GM18511 (cell line): Measurements from ENCODE around the gene MELTF.

Experiments
- ATAC-seq: cut with Tn5 transposase; IDR thresholded peaks from one replicate; pipeline ENCODE4 v1.9.1; 2021; ENCODE audit warnings: mild to moderate bottlenecking, moderate library complexity; ENCODE audit not compliant: unreplicated experiment

Gene MELTF

DNA sequence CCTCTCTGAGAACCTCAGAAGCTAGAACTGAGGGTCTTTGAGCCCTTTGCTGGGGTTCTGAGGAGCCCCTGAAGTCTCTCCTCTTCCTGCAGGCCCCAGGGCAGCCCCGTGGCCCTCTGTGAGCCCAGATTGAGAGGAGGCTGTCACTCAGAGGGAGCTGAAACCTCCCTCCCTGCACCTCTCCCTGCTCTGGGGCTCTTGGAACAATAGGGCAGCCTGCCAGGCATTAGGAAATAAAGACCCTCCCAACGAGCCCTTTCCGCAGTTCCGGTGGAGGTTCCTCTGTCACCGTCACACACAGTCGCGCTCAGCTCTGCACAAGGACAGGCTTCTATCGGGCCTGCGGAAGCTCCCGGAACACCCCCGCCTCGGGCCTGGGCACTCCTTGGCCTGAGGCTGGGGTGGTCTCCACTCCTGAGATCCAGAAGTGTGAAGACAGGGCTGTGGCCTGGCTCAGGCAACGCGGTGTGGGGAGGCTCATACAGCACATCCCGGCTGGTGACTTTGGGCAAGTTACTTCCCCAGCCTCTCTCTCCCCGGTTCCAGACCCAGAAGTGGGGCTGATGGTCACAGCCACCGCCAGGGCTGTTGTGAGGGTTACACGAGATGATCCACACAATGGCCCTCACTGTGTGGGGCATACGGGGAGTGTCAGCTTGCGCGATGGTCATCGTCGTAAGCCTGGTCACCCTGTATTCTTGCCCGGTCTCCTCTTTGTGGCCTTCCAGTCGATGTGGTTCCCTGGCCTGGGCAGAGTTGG is 17.7 kb downstream of the MELTF start:
- ATAC-seq: no peak

DNA sequence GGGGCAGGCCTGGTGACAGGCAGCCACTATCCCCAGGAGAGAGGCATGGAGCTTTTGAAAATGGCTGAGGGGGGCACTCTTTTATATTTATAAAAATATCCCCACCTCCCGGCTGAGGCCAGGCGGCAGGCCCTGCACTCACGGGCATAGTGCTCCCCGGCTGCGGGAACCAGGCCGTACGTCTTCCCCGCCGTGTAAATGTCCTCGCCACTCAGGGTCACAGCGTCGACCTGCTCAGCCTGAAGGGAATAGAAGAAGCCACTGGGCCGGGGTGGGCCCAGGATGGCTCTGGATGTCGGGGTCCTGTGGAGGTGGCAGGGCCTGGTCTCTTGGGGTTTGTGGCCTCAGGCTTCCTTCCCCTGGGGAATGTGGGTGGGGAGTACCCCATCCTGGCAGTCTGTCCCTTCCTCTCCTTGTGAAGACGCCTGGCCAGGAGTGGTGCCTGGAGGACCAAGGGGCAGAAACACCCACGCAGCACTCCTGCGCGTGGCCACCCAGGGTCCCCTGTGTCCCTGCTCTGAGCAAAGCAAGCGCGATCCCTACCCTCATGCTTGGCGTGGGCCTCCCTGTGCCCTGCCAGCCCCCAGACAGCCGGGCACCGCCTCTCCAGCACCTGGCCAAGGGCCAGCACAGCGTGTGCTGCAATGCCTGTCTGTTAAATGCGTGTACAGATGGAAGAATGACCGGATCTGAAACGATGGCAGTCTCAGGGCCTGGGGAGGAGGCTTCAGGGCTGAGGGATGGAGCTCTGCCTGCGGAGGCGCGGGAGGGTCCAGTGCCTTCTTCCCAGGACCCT is 18.9 kb downstream of the MELTF start:
- no peak for ATAC-seq

DNA sequence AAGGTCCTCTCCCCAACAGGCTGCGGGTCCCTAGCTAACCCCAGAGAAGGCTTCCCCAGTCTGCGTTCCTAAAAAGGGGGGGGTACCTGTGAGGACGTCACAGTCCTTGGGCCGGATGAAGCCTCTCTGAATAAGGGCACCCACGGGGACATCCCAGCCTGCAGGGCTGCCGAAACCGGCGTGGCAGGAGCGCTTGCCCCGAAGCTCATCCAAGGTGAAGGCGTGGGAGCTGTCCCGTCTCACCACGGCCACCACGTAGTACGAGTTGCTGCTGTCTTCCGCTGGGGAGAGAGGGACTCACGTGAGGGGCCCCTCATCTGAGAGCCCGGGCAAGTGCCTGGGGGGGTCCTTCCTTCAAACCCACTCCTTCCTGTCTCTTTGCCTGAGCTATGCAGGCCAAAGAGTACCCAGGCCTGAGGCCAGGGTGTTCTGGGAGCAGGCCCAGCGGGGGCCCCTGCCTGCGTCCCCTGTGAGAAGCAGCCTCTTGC is 20.0 kb downstream of the MELTF start:
- ATAC-seq: no peak

DNA sequence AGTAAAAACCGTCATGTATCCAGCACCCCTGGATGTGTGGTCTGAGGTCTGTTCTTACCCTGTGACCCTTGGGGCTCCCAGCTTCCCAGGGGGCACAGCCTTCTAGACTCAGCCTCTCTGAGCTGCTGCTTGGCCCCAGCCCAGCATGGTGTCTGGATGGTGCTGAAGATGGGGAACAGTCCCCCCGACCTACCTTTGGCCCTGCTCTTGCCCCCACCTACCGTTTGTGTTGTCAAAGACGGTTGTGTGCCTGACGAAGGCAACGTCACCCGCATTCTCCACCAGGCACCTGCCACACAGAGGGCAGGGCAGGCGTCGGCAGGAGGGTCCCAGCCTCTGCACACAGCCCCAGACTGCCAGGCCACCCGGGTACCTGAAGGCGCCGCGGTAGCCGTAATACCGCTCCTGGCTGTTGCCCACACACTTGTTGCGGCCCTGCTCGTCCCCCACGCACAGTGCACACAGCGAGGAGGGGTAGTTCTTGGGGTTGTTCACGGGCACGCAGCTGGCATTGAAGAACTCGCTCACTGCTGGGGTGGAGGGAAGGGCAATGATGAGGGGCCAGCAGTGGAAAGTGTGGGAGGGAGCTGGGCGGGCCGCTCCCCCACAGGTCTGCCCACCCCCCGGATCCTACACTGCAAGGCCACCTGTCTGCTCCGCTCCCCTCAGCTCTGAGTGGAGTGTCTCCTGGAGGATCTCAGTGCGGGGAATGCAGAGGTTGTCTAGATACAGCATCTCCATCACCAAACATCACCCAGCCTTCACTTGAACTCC is 21.0 kb downstream of the MELTF start:
- ATAC-seq: no peak

DNA sequence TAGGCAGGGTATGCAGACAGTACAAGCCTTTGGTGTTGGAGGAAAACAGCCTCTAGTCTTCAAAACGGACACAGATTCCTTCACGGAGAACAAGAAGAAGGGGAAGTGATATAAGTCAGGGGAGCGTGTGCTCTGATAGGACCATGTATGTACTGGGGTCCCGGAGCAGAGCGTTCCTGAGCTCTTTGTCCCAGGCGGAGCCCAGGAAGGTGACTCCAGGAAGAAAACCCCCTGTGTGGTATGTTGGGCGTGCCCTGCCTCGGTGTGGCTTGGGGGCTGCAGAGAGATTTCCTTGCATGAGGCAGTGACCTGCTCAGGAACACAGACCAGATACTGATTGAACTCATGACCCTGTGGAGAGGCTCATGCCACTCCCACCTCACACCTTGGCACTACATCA is 21.7 kb downstream of the MELTF start:
- ATAC-seq: no peak

DNA sequence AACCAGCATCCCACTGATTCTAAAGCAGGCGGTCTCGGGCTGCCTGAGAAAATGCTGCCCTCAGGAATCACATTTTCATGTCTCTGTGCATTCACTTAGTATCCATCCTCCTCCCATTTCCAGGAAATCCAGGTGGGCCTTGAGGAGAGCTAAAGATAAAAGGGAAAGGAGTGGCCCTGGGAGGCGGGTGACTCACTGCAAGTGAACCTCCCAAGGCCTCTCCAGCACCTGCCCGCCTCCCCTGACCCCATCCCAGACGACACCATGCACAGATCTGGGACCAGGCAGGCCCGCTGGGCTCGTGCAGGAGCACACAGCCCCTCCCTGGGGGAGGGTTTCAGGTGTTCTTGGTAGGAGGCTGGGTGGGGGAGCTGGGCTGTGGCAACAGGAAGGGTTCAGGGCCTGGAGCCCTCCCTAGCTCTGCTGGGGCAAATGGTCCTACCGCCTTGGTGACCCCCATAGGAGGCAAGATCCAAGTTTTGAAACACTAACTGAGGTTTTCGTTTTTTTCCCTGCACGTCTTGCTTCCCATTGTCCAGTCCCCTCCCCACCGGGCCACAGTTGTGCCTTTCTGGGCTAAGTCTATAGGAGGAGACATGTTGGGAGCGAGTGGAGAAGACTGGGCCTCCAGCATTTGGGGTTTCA is 22.2 kb downstream of the MELTF start:
- no peak for ATAC-seq

DNA sequence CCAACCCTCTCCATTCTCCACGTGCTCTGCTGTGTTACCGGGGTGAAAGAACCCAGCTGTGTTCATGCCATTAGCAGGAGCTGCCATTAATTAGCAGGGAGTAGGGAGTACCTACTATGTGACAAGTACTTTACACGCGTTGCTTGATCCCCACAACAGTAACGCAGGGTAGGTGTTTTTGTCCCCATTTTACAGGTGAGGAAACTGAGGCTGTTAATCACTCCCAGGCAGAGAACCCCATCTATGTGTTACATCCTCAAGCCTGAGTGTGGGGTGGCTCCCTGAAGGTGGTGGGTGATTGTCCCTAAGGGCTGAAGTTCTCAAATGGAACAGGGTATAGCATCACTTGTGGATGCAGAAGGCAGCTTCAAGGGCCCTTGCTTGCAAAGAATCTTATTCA is 22.8 kb downstream of the MELTF start:
- ATAC-seq: no peak

DNA sequence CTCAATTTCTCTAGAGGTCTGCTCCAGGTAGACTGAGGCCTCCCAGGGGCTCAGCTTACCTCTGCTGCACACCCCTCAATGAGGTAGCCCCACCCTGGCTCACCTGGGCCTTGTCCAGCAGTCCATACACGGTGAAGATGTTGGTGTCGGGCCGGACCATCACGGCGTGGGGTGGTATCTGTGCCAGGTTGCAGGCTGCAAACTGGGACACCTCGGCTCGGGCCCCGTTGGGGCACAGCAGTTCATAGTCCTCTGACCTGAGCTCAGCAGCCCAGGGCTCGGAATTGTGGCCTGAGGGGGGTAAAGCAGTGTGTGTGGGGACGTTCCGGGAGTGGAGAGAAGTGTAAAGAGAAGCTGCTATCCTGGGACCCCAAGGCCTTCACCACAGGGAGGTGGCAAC is 23.2 kb downstream of the MELTF start:
- ATAC-seq: no peak

DNA sequence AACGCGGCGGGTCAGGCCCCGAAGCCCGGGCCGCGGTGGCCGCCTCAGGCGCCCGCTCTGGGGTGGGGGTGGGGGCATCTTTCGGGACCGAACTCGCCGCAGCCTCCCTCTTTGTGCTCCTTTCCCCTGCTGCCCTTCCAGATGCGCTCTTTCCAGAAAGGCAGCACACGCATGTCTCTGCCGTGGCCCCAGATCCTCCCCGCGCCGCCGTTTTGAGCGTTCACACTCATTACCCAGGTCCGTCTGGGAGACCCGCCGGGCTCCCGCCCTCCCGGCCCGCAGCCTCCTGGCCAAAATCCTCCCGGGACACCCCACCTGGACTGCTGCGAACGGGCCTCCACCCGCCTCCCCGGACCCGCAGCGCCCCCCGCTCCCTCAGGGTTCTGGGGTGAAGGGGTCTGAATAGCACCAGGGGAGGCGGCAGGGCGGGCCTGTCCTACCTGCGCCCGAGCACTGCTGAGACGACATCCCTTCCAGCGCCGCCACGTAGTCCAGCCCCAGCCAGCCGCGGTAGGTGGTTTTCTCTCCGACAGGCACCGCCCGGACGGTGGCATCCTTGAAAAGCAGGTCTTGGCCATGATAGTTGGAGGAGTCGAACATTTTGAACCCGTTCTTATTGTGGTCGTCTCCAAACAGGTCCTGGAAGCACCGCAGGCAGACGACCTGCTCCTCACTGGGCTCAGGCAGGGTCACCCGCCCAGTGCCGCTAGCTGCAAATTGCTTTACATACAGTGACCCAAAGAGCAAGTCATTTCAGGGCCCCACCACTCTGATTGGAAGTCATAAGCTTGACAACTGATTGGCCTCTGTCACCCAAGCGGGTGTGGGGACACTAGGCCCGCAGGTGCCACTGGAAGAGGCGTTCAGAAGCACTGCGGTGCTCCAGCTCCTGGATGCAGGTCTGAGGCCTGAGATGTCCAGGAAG is 25.9 kb downstream of the MELTF start:
- ATAC-seq: peak; percentile 25

DNA sequence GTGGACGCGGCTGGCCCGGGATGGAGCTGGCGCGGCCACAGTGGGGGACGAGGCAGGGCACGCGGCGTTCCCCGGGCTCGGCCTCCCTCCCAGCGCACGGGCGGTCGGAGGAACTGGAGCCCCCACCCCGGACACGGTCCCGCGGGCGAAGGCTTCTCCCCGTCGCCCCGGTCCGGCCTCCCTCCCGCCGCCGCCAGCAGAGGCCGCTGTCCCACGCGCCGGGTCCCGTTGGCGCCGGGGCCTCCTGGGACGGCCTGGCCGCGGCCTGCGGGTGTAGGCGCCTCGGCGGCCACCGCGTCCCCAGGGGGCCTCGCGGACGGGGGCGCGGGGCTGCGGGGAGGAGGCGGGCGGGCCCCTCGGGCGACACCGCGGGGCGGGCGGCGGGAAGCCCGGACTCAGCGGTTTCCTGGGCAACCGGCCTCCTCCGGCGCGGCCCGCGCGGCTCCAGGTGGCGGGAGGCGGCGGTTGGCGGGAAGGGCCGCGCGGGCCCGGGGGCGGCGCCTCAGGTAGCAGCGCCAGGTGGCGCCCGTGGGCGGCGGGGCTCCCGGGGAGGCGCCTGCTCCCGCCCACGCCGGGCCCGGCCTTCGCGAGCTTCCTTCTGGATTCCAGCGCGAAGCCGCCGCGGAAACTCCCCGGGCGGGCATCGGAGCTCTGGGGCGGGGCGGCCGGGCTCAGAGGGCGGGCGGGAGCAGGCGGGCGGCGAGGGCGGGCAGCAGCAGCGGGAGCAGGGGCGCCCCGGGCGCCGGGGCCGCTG is 26.7 kb downstream of the MELTF start:
- ATAC-seq: peak; percentile 71

DNA sequence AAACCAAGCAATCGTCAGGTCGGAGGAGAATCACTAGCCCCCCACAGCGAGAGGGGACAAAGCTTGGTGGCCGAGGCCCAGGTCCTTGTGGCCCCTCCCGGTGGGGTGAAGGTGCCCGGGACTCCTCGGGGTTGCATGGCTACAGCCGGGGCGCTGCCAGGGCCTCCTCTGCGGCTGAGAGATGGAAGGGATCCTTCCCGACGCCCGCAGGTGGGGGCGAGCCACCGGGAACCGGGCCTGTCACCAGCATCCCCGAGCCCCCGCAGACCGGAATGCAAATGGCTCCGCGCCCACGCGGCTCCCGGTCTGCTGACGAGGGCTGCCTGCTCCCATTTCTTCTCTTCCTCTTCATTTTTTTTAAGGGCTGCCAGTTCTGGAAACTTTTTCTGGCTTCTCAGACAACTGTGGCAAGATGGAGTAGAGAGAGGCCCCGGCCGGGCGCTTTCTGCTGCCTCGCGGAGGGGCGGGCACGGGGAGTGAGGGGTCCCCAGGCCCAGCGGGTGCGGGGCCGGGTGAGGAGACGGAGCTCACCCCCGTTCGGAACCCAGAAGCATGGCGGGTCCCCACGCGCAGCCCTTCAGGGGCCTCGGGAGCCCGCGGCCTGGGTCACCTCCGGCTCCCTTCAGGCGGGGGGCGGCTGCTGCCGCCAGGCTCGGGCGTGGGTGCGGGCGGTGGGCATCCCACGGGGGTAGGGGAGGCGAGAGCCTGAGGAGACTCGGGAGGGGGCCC is 27.5 kb downstream of the MELTF start:
- ATAC-seq: peak; percentile 5

DNA sequence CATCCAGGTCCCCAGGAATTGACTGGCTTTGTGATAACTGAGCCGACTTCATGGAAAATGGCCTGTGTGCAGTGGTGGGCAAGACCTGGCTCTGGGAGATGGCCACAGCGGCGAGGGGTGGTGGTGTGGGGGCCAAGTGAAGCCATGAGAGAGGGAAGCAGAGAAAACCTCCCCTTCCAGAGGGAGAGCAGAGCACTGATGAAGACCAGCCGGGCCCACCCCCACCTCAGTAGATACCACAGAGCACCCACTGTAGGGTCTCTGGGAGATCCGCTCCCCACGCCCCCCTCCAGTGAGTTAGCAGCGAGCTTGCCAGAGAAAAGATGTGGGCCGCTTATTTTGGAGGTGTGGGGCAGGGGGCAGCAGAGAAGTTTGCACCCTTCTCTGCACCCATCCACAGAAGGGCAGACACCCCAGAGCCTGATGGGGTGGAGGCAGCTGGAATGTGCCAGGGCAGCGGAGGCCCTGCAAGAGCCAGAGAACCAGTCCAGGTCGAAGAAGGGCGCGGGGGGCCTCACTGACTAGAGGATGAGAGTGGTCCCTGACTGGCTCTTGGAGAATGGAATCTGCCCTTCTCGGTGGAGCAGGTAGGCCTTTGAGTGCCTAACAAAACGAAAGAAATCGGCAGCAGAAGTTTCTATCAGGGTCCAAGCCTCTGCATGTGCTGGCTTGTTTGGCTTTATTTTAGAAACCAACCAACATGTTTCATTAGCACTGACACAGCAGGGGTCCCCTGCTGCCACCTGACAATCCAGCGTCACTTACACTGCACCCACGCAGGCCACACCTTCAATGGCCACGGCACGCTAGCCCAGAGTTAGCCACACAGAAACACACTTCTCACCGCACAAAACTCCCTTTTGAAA is 28.3 kb downstream of the MELTF start:
- no peak for ATAC-seq

DNA sequence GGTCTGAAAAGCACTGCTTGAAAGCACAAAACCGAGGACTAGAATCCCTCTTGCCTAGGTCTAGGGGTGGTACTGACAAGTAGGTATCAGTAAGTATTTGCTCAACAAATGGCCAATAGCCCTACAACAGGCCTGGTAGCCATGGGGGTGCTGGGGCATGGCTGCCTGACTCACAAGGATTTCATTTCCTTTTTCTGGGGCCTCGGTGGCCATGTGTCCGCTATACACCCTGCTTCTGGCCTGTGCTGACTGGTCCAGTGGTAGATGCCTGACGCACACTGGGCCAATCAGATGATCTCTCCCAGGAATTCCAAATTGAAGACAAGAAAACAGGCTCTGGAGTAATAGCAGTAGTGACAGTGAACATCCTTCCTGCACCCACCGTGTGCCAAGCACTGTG is 29.4 kb downstream of the MELTF start:
- ATAC-seq: no peak

DNA sequence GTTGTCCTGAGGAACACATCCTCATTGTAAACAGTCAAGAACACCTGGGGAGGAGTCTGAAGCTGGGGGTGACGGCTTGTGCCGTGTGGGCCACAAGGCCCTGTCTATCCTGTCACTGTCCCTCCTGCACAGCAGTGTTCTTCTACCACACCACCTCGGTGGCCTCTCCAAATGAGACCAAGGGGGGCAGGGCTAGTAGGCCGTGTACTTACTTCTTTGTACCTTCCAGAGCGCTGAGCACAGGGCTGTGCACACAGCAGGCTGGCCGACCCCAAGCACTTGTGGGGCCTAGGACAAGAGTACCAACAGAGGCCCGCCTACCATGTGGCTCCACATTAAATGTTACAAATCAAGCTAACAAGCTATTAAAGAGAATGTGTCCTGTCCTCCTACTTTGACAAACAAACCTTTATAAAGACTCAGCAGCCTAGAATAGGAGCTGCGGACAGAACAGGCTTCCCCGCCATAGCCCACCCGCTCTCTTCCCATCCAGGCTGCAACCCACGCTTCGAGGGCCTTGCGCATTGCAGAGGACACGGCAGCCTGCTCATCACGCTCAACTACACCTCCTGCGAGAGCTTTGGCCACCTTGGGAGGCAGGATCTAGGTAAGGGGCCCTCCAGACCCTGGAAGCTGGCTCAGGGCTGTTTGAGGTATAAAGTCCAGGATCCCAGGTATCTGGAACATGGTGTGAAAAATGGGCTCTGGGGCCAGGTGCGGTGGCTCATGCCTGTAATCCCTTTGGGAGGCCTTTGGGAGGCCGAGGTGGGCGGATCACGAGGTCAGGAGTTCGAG is 30.5 kb downstream of the MELTF start:
- ATAC-seq: no peak

DNA sequence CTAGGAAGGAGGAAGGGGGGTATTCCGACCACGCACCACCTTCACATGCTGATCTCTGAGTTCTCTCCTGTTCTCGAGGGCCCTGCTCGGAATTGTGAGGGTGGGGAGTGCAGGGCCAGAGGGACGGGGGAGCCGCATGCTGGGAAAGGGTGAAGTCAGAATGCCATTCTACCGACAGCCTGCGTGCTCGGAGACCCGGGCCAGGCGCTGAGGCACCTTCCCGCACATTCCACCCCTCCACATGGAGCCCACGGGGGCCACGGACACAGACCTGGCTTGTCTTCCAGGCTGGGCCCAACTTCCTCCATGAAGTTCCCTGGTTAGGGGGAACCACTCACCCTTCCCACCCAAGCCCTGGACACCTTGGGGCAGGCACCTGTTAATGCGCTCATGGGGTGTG is 32.3 kb downstream of the MELTF start:
- ATAC-seq: no peak

DNA sequence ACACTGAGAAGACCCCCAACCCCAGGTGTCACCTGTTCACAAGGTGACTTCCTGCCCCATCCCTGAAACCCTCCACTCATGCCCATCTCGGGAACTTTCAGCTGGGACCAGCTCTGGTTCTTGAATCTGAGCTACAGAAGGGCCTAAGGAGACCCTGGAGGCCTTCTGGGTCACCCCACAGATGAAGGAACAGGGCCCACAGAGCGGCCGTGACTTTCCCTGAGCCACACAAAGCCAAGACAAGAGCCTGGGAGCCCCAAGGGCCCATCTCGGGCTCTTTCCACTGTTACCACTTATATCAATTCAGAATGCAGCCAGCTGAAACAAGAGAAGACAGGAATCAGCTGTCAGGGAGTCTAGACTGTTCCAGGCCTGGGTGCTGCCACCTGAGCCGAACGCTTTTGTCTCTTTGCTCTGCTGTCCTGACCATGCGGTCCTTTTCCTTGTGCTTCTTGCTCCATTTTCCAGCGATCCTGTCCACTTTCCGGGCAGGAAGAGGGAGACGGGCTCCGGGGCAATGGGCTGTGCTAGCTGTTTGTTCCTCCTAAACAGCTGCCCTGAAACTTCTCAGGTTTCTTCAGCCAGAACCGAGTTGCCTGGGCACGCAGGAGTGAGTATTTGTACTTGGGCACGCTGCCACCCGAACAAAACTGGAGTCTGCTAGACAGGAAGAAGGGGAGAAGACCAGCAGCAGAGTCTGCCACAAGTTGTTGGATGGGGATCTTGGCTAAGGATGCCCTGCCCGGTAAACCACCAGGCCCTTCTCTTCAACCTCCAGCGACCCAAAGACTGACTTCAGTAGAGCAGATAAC is 33.0 kb downstream of the MELTF start:
- ATAC-seq: no peak
